Measurements from ENCODE around the gene CFAP61.
"Not testable (repeated sequence)": the region's sequence is repeated elsewhere in the genome, so short reads cannot be mapped to it uniquely, and the experiment has no call there.

CFAP61 gene

GRCh38 chr20:20225325-20226043 lies 173.2 kb downstream of the CFAP61 start:
- peaks cover 17% of the 10 kb centered on the region for H3K27me3 Mint-ChIP-seq
- H3K4me1 Mint-ChIP-seq: no peaks in the 10 kb centered on the region
- no peak for DNase-seq
- H3K36me3 Mint-ChIP-seq (ENCODE audit: low read depth): no peaks in the 10 kb centered on the region
- H3K4me3 Mint-ChIP-seq: no peak overlapping the region
- H3K27ac Mint-ChIP-seq: no peak overlapping the region
- ATAC-seq: no peak
- no peaks in the 10 kb centered on the region for H3K9me3 Mint-ChIP-seq

- H3K27ac Mint-ChIP-seq: no peak overlapping the region
- H3K4me3 Mint-ChIP-seq: no peak overlapping the region
- ATAC-seq: no peak
- H3K9me3 Mint-ChIP-seq: no peaks in the 10 kb centered on the region
- DNase-seq: no peak
- no peaks in the 10 kb centered on the region for H3K4me1 Mint-ChIP-seq
- H3K36me3 Mint-ChIP-seq (ENCODE audit: low read depth): no peaks in the 10 kb centered on the region
- peaks cover 14% of the 10 kb centered on the region for H3K27me3 Mint-ChIP-seq
Observed at GRCh38 chr20:20226554-20226953, 174.2 kb downstream of the CFAP61 start.

GRCh38 chr20:20227013-20227571 lies 174.8 kb downstream of the CFAP61 start:
- Mint-ChIP-seq H3K36me3 (ENCODE audit: low read depth) (no peaks in the 10 kb centered on the region), H3K9me3 (no peaks in the 10 kb centered on the region), H3K27me3 (peaks cover 11% of the 10 kb centered on the region), H3K4me1 (no peaks in the 10 kb centered on the region), H3K27ac (no peak overlapping the region), H3K4me3 (no peak overlapping the region)
- ATAC-seq: no peak
- DNase-seq: no peak

- H3K4me3 Mint-ChIP-seq: no peak overlapping the region
- H3K9me3 Mint-ChIP-seq: no peaks in the 10 kb centered on the region
- no peaks in the 10 kb centered on the region for H3K4me1 Mint-ChIP-seq
- no peaks in the 10 kb centered on the region for H3K36me3 Mint-ChIP-seq (ENCODE audit: low read depth)
- ATAC-seq (no peak), DNase-seq (no peak)
- peaks cover 16% of the 10 kb centered on the region for H3K27me3 Mint-ChIP-seq
- no peak overlapping the region for H3K27ac Mint-ChIP-seq
Observed at GRCh38 chr20:20228351-20228750, 176.0 kb downstream of the CFAP61 start.

GRCh38 chr20:20229595-20229994 lies 177.3 kb downstream of the CFAP61 start:
- Mint-ChIP-seq H3K4me3 (no peak overlapping the region), H3K27me3 (peaks cover 11% of the 10 kb centered on the region), H3K4me1 (no peaks in the 10 kb centered on the region), H3K36me3 (ENCODE audit: low read depth) (no peaks in the 10 kb centered on the region), H3K27ac (no peak overlapping the region), H3K9me3 (no peaks in the 10 kb centered on the region)
- no peak for ATAC-seq
- no peak for DNase-seq

- Mint-ChIP-seq H3K27ac (no peak overlapping the region), H3K4me3 (no peak overlapping the region), H3K36me3 (ENCODE audit: low read depth) (no peaks in the 10 kb centered on the region), H3K9me3 (no peaks in the 10 kb centered on the region), H3K27me3 (peaks cover 6% of the 10 kb centered on the region), H3K4me1 (no peaks in the 10 kb centered on the region)
- no peak for ATAC-seq
- DNase-seq: no peak
Observed at GRCh38 chr20:20230741-20231140, 178.4 kb downstream of the CFAP61 start.

- DNase-seq: no peak
- no peaks in the 10 kb centered on the region for H3K36me3 Mint-ChIP-seq (ENCODE audit: low read depth)
- no peak overlapping the region for H3K4me3 Mint-ChIP-seq
- H3K27me3 Mint-ChIP-seq: peaks cover 6% of the 10 kb centered on the region
- ATAC-seq: no peak
- no peak overlapping the region for H3K27ac Mint-ChIP-seq
- no peaks in the 10 kb centered on the region for H3K9me3 Mint-ChIP-seq
- no peaks in the 10 kb centered on the region for H3K4me1 Mint-ChIP-seq
Observed at GRCh38 chr20:20231528-20232298, 179.4 kb downstream of the CFAP61 start.

- ATAC-seq: no peak
Observed at GRCh38 chr20:20233041-20233514, 180.7 kb downstream of the CFAP61 start.

GRCh38 chr20:20235681-20236080 lies 183.3 kb downstream of the CFAP61 start:
- Mint-ChIP-seq H3K9me3 (no peaks in the 10 kb centered on the region), H3K27me3 (peaks cover 9% of the 10 kb centered on the region), H3K4me3 (no peak overlapping the region), H3K36me3 (ENCODE audit: low read depth) (no peaks in the 10 kb centered on the region), H3K27ac (no peak overlapping the region), H3K4me1 (no peaks in the 10 kb centered on the region)
- ATAC-seq (no peak), DNase-seq (no peak)

More at GRCh38 chr20:20233041-20233514, 180.7 kb downstream of the CFAP61 start:
- H3K27me3 Mint-ChIP-seq: peaks cover 9% of the 10 kb centered on the region
- DNase-seq: no peak
- no peaks in the 10 kb centered on the region for H3K4me1 Mint-ChIP-seq
- H3K9me3 Mint-ChIP-seq: no peaks in the 10 kb centered on the region
- no peaks in the 10 kb centered on the region for H3K36me3 Mint-ChIP-seq (ENCODE audit: low read depth)
- H3K4me3 Mint-ChIP-seq: no peak overlapping the region
- no peak overlapping the region for H3K27ac Mint-ChIP-seq

GRCh38 chr20:20237093-20237959 lies 185.0 kb downstream of the CFAP61 start:
- H3K36me3 Mint-ChIP-seq (ENCODE audit: low read depth): no peaks in the 10 kb centered on the region

GRCh38 chr20:20241976-20242375 lies 189.6 kb downstream of the CFAP61 start:
- peaks cover 4% of the 10 kb centered on the region for H3K27me3 Mint-ChIP-seq
- H3K4me1 Mint-ChIP-seq: no peaks in the 10 kb centered on the region
- ATAC-seq (no peak), DNase-seq (no peak)
- H3K36me3 Mint-ChIP-seq (ENCODE audit: low read depth): no peaks in the 10 kb centered on the region
- H3K27ac Mint-ChIP-seq: no peak overlapping the region
- no peak overlapping the region for H3K4me3 Mint-ChIP-seq
- no peaks in the 10 kb centered on the region for H3K9me3 Mint-ChIP-seq

More at GRCh38 chr20:20237093-20237959, 185.0 kb downstream of the CFAP61 start:
- DNase-seq (peak; percentile 20), ATAC-seq (peak; percentile 36)
- Mint-ChIP-seq H3K9me3 (no peaks in the 10 kb centered on the region), H3K27ac (no peak overlapping the region), H3K4me3 (no peak overlapping the region), H3K27me3 (peaks cover 9% of the 10 kb centered on the region), H3K4me1 (no peaks in the 10 kb centered on the region)

- not testable (repeated sequence) for H3K27ac Mint-ChIP-seq; H3K9me3 Mint-ChIP-seq; H3K36me3 Mint-ChIP-seq (ENCODE audit: low read depth); H3K4me1 Mint-ChIP-seq; ATAC-seq; H3K4me3 Mint-ChIP-seq; DNase-seq; H3K27me3 Mint-ChIP-seq
Observed at GRCh38 chr20:20244384-20244783, 192.1 kb downstream of the CFAP61 start.

- no peaks in the 10 kb centered on the region for H3K9me3 Mint-ChIP-seq
- H3K36me3 Mint-ChIP-seq (ENCODE audit: low read depth): no peaks in the 10 kb centered on the region
- no peak for ATAC-seq
- H3K27me3 Mint-ChIP-seq: no peaks in the 10 kb centered on the region
- no peak overlapping the region for H3K27ac Mint-ChIP-seq
- no peak overlapping the region for H3K4me3 Mint-ChIP-seq
- no peak for DNase-seq
- no peaks in the 10 kb centered on the region for H3K4me1 Mint-ChIP-seq
Observed at GRCh38 chr20:20246996-20247633, 194.8 kb downstream of the CFAP61 start.
